Measurements from ENCODE around the gene ATG9A.

DNA sequence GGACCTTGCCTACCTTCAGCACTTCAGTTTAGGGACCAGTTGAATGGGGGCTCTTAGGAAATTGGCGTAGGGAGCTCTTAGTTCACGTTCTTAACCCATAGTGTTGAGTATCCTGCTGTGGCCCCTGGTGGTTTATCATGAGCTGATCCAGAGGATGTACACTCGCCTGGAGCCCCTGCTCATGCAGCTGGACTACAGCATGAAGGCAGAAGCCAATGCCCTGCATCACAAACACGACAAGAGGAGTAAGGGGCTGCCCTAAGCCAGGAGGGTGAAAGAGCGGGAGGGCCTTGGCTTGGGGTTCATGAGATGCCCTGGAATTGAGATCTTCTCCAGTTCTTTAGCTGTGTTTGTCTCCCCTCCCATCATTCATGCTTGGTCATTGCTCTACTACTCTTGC is 48.5 kb downstream of the ATG9A start:
- TF ChIP-seq EP300 (IDR thresholded peaks at IDR 0.05) (no peak), POLR2AphosphoS5 (IDR thresholded peaks at IDR 0.05) (no peak), POLR2A (IDR thresholded peaks at IDR 0.05) (no peak)
- TF ChIP-seq, protein P1, sequence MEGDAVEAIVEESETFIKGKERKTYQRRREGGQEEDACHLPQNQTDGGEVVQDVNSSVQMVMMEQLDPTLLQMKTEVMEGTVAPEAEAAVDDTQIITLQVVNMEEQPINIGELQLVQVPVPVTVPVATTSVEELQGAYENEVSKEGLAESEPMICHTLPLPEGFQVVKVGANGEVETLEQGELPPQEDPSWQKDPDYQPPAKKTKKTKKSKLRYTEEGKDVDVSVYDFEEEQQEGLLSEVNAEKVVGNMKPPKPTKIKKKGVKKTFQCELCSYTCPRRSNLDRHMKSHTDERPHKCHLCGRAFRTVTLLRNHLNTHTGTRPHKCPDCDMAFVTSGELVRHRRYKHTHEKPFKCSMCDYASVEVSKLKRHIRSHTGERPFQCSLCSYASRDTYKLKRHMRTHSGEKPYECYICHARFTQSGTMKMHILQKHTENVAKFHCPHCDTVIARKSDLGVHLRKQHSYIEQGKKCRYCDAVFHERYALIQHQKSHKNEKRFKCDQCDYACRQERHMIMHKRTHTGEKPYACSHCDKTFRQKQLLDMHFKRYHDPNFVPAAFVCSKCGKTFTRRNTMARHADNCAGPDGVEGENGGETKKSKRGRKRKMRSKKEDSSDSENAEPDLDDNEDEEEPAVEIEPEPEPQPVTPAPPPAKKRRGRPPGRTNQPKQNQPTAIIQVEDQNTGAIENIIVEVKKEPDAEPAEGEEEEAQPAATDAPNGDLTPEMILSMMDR (IDR thresholded peaks at IDR 0.05), result no peak

All from gastroesophageal sphincter (tissue), 3 donors.